ENCODE measurements around the gene ANKRD30B. TPM values are rescaled to one million over a fixed set of nuclear protein-coding genes. Genes with fewer than 3 reads are reported as not detected.
"Not testable (repeated sequence)": the region's sequence is repeated elsewhere in the genome, so short reads cannot be mapped to it uniquely, and the experiment has no call there.

Gene ANKRD30B
- total and polyA plus RNA-seq, 2 of the 4 experiments (the other 2 are of a cell fraction): not detected

- BruUV-seq (replicated peaks); H3K9me3 ChIP-seq (ENCODE audit: control insufficient read depth, insufficient read depth, low read length); H3K9ac ChIP-seq (ENCODE audit: low read depth, low read length); H3K56ac ChIP-seq (ENCODE audit: extremely low read depth, insufficient read depth, low read length); H2BK120ac ChIP-seq (ENCODE audit: low read depth, low read length); H3K18ac ChIP-seq (ENCODE audit: low read depth, low read length); H3K14ac ChIP-seq (replicated peaks; ENCODE audit: low read depth, low read length); H4K5ac ChIP-seq (ENCODE audit: low read depth, low read length); H4K20me1 ChIP-seq (ENCODE audit: insufficient read depth, low read length); H3K4me2 ChIP-seq (ENCODE audit: low read depth, low read length); H4K91ac ChIP-seq (ENCODE audit: insufficient read depth, low read depth, low read length); H3K4ac ChIP-seq (ENCODE audit: low read depth, low read length); H3K4me3 ChIP-seq (ENCODE audit: insufficient read depth, low read depth, low read length); H2BK5ac ChIP-seq (ENCODE audit: low read depth, low read length, poor library complexity, severe bottlenecking); H3K4me1 ChIP-seq (ENCODE audit: control insufficient read depth, insufficient read depth, low read length); H2BK20ac ChIP-seq (ENCODE audit: low read depth, low read length); H3K36me3 ChIP-seq (ENCODE audit: control insufficient read depth, insufficient read depth, low read length); H2AK9ac ChIP-seq (replicated peaks; ENCODE audit: low read depth, low read length, poor library complexity); intact Hi-C loops (cut with micrococcal nuclease); ATAC-seq (ENCODE audit: low read depth); H3K27me3 ChIP-seq (ENCODE audit: control insufficient read depth, insufficient read depth, low read length); H3K9me1 ChIP-seq (ENCODE audit: insufficient read depth, low read length); H3K23ac ChIP-seq (ENCODE audit: low read depth, low read length); CTCF ChIA-PET; in situ Hi-C loops (cut with MboI; ENCODE audit: low sequenced_read_pairs); DNase-seq; H2BK15ac ChIP-seq (ENCODE audit: low read depth, low read length); dilution Hi-C loops (cut with HindIII; ENCODE audit: low sequenced_read_pairs, unreplicated experiment); H3K27ac ChIP-seq (ENCODE audit: insufficient read depth, low read length); H2AFZ ChIP-seq (replicated peaks; ENCODE audit: low read length, poor library complexity); H2AK5ac ChIP-seq (ENCODE audit: low read depth, low read length); H4K8ac ChIP-seq (ENCODE audit: low read depth in 2 of 2, low read length in 2 of 2); POLR2A ChIA-PET (ENCODE audit: unreplicated experiment); H3K79me1 ChIP-seq (ENCODE audit: low read depth in 1 of 2, low read length in 2 of 2): not testable (repeated sequence)
- WGBS, 2 experiments (ENCODE audit: extremely low coverage in 2 of 2, insufficient read length in 1 of 2): no CpG with 5 or more reads among the region's 10 CpGs
Observed at GRCh38 chr18:14858514-14858913, 110.5 kb downstream of the ANKRD30B start.

- H3K4me2 ChIP-seq (ENCODE audit: low read depth, low read length); H3K9ac ChIP-seq (ENCODE audit: low read depth, low read length); H2BK120ac ChIP-seq (ENCODE audit: low read depth, low read length); H3K36me3 ChIP-seq (ENCODE audit: control insufficient read depth, insufficient read depth, low read length); H3K9me3 ChIP-seq (ENCODE audit: control insufficient read depth, insufficient read depth, low read length); CTCF ChIA-PET; H4K20me1 ChIP-seq (ENCODE audit: insufficient read depth, low read length); H3K18ac ChIP-seq (ENCODE audit: low read depth, low read length); H3K27me3 ChIP-seq (ENCODE audit: control insufficient read depth, insufficient read depth, low read length); H3K4me1 ChIP-seq (ENCODE audit: control insufficient read depth, insufficient read depth, low read length); H2AK9ac ChIP-seq (replicated peaks; ENCODE audit: low read depth, low read length, poor library complexity); H3K9me1 ChIP-seq (ENCODE audit: insufficient read depth, low read length); H3K14ac ChIP-seq (replicated peaks; ENCODE audit: low read depth, low read length); H2AFZ ChIP-seq (replicated peaks; ENCODE audit: low read length, poor library complexity); H3K4ac ChIP-seq (ENCODE audit: low read depth, low read length); H4K8ac ChIP-seq (ENCODE audit: low read depth in 2 of 2, low read length in 2 of 2); H3K27ac ChIP-seq (ENCODE audit: insufficient read depth, low read length); intact Hi-C loops (cut with micrococcal nuclease); dilution Hi-C loops (cut with HindIII; ENCODE audit: low sequenced_read_pairs, unreplicated experiment); H4K91ac ChIP-seq (ENCODE audit: insufficient read depth, low read depth, low read length); H3K23ac ChIP-seq (ENCODE audit: low read depth, low read length); H2AK5ac ChIP-seq (ENCODE audit: low read depth, low read length); DNase-seq; H3K4me3 ChIP-seq (ENCODE audit: insufficient read depth, low read depth, low read length); H2BK15ac ChIP-seq (ENCODE audit: low read depth, low read length); POLR2A ChIA-PET (ENCODE audit: unreplicated experiment); BruUV-seq (replicated peaks); H3K56ac ChIP-seq (ENCODE audit: extremely low read depth, insufficient read depth, low read length); ATAC-seq (ENCODE audit: low read depth); H2BK5ac ChIP-seq (ENCODE audit: low read depth, low read length, poor library complexity, severe bottlenecking); in situ Hi-C loops (cut with MboI; ENCODE audit: low sequenced_read_pairs); H4K5ac ChIP-seq (ENCODE audit: low read depth, low read length); H2BK20ac ChIP-seq (ENCODE audit: low read depth, low read length); H3K79me1 ChIP-seq (ENCODE audit: low read depth in 1 of 2, low read length in 2 of 2): not testable (repeated sequence)
- whole genome bisulfite sequencing, 2 experiments (ENCODE audit: extremely low coverage in 2 of 2, insufficient read length in 1 of 2): no CpG with 5 or more reads among the region's 15 CpGs
Observed at GRCh38 chr18:14859995-14860394, 112.0 kb downstream of the ANKRD30B start.
